CD14-positive monocyte (primary cell): ENCODE data around the gene E2F4. TPM values are rescaled to one million over a fixed set of nuclear protein-coding genes. Genes with fewer than 3 reads are reported as not detected.

ENCODE experiments used
- DNase-seq, 3 donors: peaks; one replicate each; pipeline ENCODE4 v3.0.0-alpha.2; 2011 to 2022
- H2AFZ ChIP-seq: 2 replicates; pipeline ENCODE4 v1.6.0; 2012; ENCODE audit warnings: mild to moderate bottlenecking, low read depth, low read length, inconsistent platforms; ENCODE audit not compliant: insufficient read depth, poor library complexity, severe bottlenecking
- H3K27ac ChIP-seq, 2 donors: 1 replicate in 1 of 2; 2 replicates in 1 of 2; pipeline ENCODE4 v1.5.1; 2012 to 2013; ENCODE audit warnings: low read length in 2 of 2, control low read depth in 1 of 2, inconsistent platforms in 1 of 2, low read depth in 1 of 2, mild to moderate bottlenecking in 1 of 2
- H3K27me3 ChIP-seq, 2 donors: one replicate each; pipeline versions ENCODE4 v1.6.0 to v1.6.1; 2011 to 2013; ENCODE audit warnings: low read length in 2 of 2; ENCODE audit not compliant: control insufficient read depth in 2 of 2, insufficient read depth in 2 of 2
- H3K36me3 ChIP-seq, 2 donors: replicated peaks in 1 of 2; 1 replicate in 1 of 2; 2 replicates in 1 of 2; pipeline versions ENCODE4 v1.5.1 to v1.6.1; 2012 to 2013; ENCODE audit warnings: low read length in 2 of 2, control low read depth in 1 of 2, inconsistent platforms in 1 of 2, mild to moderate bottlenecking in 1 of 2; ENCODE audit not compliant: insufficient read depth in 2 of 2, control insufficient read depth in 1 of 2
- H3K4me1 ChIP-seq, 2 donors: 1 replicate in 1 of 2; 2 replicates in 1 of 2; pipeline versions ENCODE4 v1.5.1 to v1.6.1; 2012 to 2013; ENCODE audit warnings: low read length in 2 of 2, control low read depth in 1 of 2, inconsistent platforms in 1 of 2, mild to moderate bottlenecking in 1 of 2, moderate library complexity in 1 of 2; ENCODE audit not compliant: insufficient read depth in 2 of 2, control insufficient read depth in 1 of 2
- H3K4me2 ChIP-seq: replicated peaks from 2 replicates; pipeline ENCODE3; 2012; ENCODE audit warnings: low read length, moderate library complexity, mild to moderate bottlenecking; ENCODE audit not compliant: poor library complexity, severe bottlenecking; ENCODE audit errors: extremely low read depth
- H3K4me3 ChIP-seq, 3 experiments: fragments of 200-600 bp in 1 of 3; sonication (generic) in 1 of 3; replicated peaks in 1 of 3; 1 replicate in 2 of 3; 2 replicates in 1 of 3; pipeline ENCODE4 v1.5.1; 2011 to 2013; ENCODE audit warnings: low read length in 3 of 3, mild to moderate bottlenecking in 3 of 3, control low read depth in 2 of 3, low read depth in 2 of 3, inconsistent platforms in 1 of 3, moderate library complexity in 1 of 3
- H3K79me2 ChIP-seq: 2 replicates; pipeline ENCODE4 v1.6.0; 2012; ENCODE audit warnings: mild to moderate bottlenecking, control low read depth, inconsistent platforms, low read length, moderate library complexity; ENCODE audit not compliant: insufficient read depth
- H3K9ac ChIP-seq: 2 replicates; pipeline ENCODE4 v1.6.0; 2017; ENCODE audit warnings: low read length, mild to moderate bottlenecking; ENCODE audit not compliant: insufficient read depth, poor library complexity, severe bottlenecking
- H3K9me3 ChIP-seq, 2 donors: replicated peaks in 1 of 2; 1 replicate in 1 of 2; 2 replicates in 1 of 2; pipeline versions ENCODE4 v1.5.1 to v1.6.1; 2012 to 2013; ENCODE audit warnings: low read length in 2 of 2, control low read depth in 1 of 2; ENCODE audit not compliant: control insufficient read depth in 1 of 2, insufficient read depth in 1 of 2
- H4K20me1 ChIP-seq: 2 replicates; pipeline ENCODE4 v1.6.0; 2012; ENCODE audit warnings: mild to moderate bottlenecking, low read length, control low read depth, moderate library complexity; ENCODE audit not compliant: insufficient read depth
- H3K27ac Mint-ChIP-seq, 7 donors: one replicate each; pipeline ENCODE4 v1.8.0; 2020; ENCODE audit warnings: mild to moderate bottlenecking in 7 of 7, mixed read lengths in 7 of 7, moderate library complexity in 6 of 7, inconsistent platforms in 2 of 7
- H3K27me3 Mint-ChIP-seq, 3 donors: one replicate each; pipeline ENCODE4 v1.8.0; 2021 to 2022; ENCODE audit warnings: low read depth in 3 of 3, mild to moderate bottlenecking in 3 of 3, mixed read lengths in 3 of 3, moderate library complexity in 3 of 3, inconsistent platforms in 1 of 3
- H3K36me3 Mint-ChIP-seq, 2 donors: one replicate each; pipeline ENCODE4 v1.8.0; 2020; ENCODE audit warnings: mixed read lengths in 2 of 2, inconsistent platforms in 1 of 2, mild to moderate bottlenecking in 1 of 2
- H3K4me1 Mint-ChIP-seq: one replicate; pipeline ENCODE4 v1.8.0; 2020; ENCODE audit warnings: mild to moderate bottlenecking, mixed read lengths
- H3K4me3 Mint-ChIP-seq, 2 donors: one replicate each; pipeline ENCODE4 v1.8.0; 2020; ENCODE audit warnings: mild to moderate bottlenecking in 2 of 2, mixed read lengths in 2 of 2, moderate library complexity in 1 of 2
- H3K9me3 Mint-ChIP-seq, 7 donors: one replicate each; pipeline ENCODE4 v1.8.0; 2020 to 2022; ENCODE audit warnings: mixed read lengths in 7 of 7, mild to moderate bottlenecking in 6 of 7, moderate library complexity in 6 of 7, inconsistent platforms in 2 of 7
- CTCF ChIP-seq: fragments of 200-600 bp; IDR thresholded peaks from one replicate; pipeline ENCODE4 v1.8.0; 2022; ENCODE audit warnings: antibody characterized with exemption, mild to moderate bottlenecking
- WGBS: methylation state at CpG from one replicate; pipeline ENCODE4 v1.1.5; 2013; ENCODE audit warnings: missing lambda C conversion rate; ENCODE audit not compliant: insufficient coverage; 5-methylcytosine and 5-hydroxymethylcytosine counted together
- intact Hi-C, 2 donors: fragments of 100-400 bp; cut with micrococcal nuclease; formaldehyde crosslinking; loops; one replicate each; pipeline versions ENCODE4 v1.15.0 to v1.15.1; 2023
- polyA plus RNA-seq, 3 donors: library from polyadenylated mRNA; depleted of rRNA in 1 of 3; unstranded in 2 of 3; stranded (reverse) in 1 of 3; fragments of 300-500 nt in 2 of 3; fragments of >200 nt in 1 of 3; fragmentation: Illumina TruSeq in 2 of 3; gene quantifications; 1 replicate in 2 of 3; 2 replicates in 1 of 3; pipeline ENCODE4 v1.2.3, GENCODE V29; 2012 to 2021

E2F4 gene
- polyA plus RNA-seq, 3 donors = 53.1 to 191 (median 61.5) TPM

- H3K27me3 Mint-ChIP-seq = peaks cover 0 to 3% (median 1%) of the 10 kb centered on the region in 3 donors
- H3K27ac ChIP-seq = no peak overlapping the region
- peak overlapping the region in 2 of 7 donors; percentile 5 to 46 for H3K27ac Mint-ChIP-seq
- H3K4me1 ChIP-seq = no peaks in the 10 kb centered on the region
- H3K4me2 ChIP-seq = no peak overlapping the region
- peaks cover 52% of the 10 kb centered on the region for H4K20me1 ChIP-seq
- H3K4me1 Mint-ChIP-seq = peaks cover 15% of the 10 kb centered on the region
- no peak overlapping the region for H3K4me3 ChIP-seq
- H3K9me3 ChIP-seq = no peaks in the 10 kb centered on the region
- H3K27me3 ChIP-seq = no peaks in the 10 kb centered on the region
- peaks cover 68 to 88% of the 10 kb centered on the region in 2 donors for H3K36me3 Mint-ChIP-seq
- no peaks in the 10 kb centered on the region for H3K9me3 Mint-ChIP-seq
- TF ChIP-seq CTCF = peak; percentile 6
- intact Hi-C loops = no loop called here
- no peak overlapping the region for H2AFZ ChIP-seq
- H3K9ac ChIP-seq = no peak overlapping the region
- peak overlapping the region; percentile 3 to 58 for H3K4me3 Mint-ChIP-seq
- H3K79me2 ChIP-seq = peaks cover 2% of the 10 kb centered on the region
- DNase-seq = no peak
- H3K36me3 ChIP-seq = peaks cover 72 to 91% of the 10 kb centered on the region in 2 donors
- 70% methylated on average over 20 of the region's 22 CpGs for WGBS
Measured at GRCh38 chr16:67199808-67200198, 7.8 kb downstream of the E2F4 start.

GRCh38 chr16:67200491-67200890 is 8.5 kb downstream of the E2F4 start:
- intact Hi-C loops = no loop called here
- WGBS = 98% methylated on average over 8 of the region's 8 CpGs
- Mint-ChIP-seq H3K4me3 (no peak overlapping the region), H3K36me3 (peaks cover 61 to 88% of the 10 kb centered on the region in 2 donors), H3K4me1 (peaks cover 15% of the 10 kb centered on the region), H3K27ac (peak overlapping the region in 1 of 7 donors; percentile 46), H3K9me3 (no peaks in the 10 kb centered on the region), H3K27me3 (peaks cover 0 to 3% (median 1%) of the 10 kb centered on the region in 3 donors)
- Histone ChIP-seq H4K20me1 (peaks cover 45% of the 10 kb centered on the region), H3K27ac (no peak overlapping the region), H3K27me3 (no peaks in the 10 kb centered on the region), H3K4me2 (no peak overlapping the region), H3K9ac (no peak overlapping the region), H3K4me1 (no peaks in the 10 kb centered on the region), H2AFZ (no peak overlapping the region), H3K9me3 (no peaks in the 10 kb centered on the region), H3K36me3 (peaks cover 65 to 85% of the 10 kb centered on the region in 2 donors), H3K4me3 (no peak overlapping the region), H3K79me2 (no peaks in the 10 kb centered on the region)
- no peak for DNase-seq
- no peak for TF ChIP-seq CTCF
